HG03558 (cell line): Measurements from ENCODE around the gene CXCL10.
"Not testable (repeated sequence)": the region's sequence is repeated elsewhere in the genome, so short reads cannot be mapped to it uniquely, and the experiment has no call there.

Source experiments
- ATAC-seq: cut with Tn5 transposase; IDR thresholded peaks from one replicate; pipeline ENCODE4 v1.9.1; 2021; ENCODE audit warnings: moderate number of reproducible peaks; ENCODE audit not compliant: unreplicated experiment; ENCODE audit errors: extremely low read depth

Gene CXCL10

DNA sequence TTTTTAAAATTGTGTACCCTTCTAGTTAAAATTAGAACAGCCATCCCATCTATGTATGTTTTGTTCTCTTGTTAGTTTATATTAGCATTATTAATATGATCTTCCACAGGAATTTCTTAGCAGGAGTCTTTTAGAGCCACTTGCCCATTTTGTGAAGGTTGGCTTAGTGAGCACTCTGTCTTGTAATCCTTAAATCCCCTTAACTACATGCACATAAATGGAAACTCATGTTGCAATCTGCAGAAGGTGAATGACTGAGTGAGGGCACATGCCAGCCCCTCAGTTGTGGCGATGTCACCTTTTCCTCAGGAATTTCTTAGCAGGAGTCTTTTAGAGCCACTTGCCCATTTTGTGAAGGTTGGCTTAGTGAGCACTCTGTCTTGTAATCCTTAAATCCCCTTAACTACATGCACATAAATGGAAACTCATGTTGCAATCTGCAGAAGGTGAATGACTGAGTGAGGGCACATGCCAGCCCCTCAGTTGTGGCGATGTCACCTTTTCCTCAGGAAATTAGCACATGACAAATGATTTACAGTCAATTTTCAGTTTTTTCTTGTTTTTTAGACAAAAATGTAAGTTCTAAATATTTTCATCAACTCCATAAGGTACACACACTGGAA lies 24.7 kb downstream of the CXCL10 start:
- ATAC-seq: not testable (repeated sequence)

DNA sequence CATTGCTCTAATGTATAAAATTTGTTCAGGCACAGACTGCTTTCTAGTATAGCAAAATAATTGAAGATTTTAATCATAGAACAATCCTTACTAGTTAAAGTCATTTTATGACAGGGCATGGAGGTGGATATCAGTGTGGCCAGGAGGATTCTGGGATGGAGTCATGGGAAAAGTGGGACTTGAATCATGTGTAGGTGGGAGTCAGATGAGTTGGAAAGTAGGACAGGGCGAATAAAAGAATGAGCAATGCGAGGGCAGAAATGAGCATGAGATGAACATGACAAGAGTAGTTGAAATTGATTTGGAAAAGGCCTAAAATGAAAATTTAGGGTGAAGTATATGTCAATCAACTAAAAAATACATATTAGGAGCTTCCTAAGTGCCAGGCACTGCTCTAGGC lies 25.4 kb downstream of the CXCL10 start:
- ATAC-seq: no peak

DNA sequence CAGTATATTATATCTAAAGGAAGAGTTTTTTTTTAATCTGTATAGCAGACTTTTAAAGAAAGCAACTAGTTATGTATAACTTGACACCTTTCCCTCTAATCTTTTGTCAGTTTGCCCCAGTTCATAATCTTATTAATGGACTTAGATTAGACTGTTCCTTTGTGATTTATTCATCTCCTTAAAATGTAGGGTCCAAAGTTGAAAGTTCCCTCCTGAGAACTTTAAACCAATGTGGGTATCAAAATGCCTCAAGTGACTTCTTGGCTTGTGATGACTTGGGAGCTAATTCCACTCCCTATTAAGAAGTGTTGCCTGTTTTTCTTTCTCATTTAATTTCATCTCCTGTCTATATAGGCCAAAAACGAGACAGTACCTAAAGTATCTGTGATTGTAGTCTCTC lies 26.2 kb downstream of the CXCL10 start:
- no peak for ATAC-seq

DNA sequence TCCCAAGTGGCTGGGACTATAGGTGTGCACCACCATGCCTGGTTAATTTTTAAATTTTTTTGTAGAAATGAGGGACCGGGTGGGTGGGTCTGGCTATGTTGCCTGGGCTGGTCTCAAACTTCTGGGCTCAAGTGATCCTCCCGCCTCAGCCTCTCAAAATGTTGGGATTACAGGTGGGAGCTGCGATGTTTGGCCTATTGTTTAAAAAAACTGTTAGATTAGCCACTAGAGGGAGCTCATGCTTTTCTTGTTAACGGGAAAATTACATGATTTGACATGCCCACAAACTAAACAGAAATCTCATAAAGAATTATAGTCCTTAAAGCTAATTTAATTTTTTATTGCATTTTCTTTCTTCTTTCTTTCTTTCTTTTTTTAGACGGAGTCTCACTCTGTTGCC lies 27.6 kb downstream of the CXCL10 start:
- no peak for ATAC-seq

DNA sequence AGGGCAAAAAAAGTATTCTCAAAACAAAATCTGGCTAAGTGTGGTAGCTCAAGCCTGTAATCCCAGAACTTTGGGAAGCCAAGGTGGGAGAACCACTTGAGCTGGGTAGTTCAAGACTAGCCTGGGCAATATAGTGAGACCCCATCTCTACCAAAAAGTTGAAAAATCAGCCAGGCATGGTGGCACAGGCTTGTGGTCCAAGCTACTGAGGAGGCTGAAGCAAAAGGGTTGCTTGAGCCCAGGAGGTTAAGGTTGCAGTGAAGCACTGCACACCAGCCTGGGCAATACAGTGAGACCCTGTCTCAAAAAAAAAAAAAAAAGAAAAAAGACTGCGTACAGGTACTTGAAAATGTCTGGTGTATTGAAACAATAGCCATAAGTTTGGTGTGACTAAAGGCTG lies 30.8 kb downstream of the CXCL10 start:
- ATAC-seq: no peak

DNA sequence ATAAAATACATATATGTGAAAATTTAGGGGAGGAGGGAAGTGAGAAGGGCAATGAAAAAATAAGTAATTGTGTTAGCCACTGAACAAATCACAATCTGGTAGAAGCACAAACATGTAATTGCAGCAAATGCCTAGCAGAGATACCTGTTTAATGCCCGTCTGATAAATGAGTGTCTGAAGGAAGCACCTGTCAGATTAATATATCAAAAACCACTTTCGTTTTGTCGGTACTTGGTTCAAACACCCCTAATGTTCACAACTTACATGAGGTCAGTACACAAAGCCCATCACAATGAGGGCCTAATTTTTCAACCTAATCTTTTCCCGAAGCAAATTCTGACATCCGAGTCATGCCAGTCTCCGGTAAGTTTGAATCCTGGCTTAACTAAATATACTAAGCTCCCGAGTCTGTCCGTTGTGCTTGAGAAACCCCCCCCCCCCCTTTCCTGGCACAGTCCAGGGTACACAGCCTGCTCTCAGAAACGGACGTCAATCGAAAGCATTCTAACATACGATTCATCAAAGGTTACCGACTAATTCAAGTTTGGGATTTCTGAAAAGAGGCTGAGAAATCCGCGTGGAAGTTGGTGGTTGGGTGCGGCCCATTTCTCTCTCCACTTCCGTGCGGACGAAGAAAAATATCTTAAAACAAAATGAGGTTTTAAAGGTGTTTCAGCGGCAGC lies 33.3 kb downstream of the CXCL10 start:
- no peak for ATAC-seq

DNA sequence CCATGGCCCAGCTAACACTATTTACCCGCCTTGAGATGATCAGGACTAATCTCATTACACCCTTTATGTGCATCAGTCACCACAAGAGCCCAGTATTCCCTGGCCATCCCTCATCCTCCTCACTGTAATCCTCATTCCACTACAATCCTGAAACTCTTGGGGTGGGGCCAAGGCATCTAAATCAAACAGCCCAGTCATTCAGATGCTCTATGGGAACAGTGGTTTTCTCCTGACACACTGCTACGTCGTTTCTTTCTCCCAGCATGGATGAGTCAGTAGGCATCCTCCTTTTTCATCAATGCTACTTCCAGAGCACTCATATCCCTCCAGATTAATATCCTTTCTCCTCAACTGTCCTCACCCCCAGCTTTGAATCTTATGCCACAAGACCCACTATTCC lies 38.2 kb downstream of the CXCL10 start:
- no peak for ATAC-seq

DNA sequence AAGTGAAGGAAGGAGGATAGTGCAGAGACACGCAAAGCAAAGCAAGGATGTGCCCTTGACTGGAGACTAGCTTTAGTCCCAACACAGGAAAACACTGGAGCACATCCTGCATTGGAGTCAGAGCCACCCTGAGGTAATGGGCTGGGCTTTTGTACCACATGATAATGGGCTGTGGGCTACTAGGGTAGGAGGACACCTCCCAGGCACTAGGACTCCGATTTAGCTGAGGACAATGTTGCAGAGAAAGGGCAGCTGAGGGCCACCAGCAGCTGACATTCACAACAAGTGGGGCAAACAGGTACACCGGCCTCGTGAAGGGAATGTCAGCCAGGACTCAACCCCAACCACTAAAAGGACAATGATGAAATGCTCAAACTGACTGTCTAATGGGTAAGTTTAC lies 42.7 kb downstream of the CXCL10 start:
- no peak for ATAC-seq

DNA sequence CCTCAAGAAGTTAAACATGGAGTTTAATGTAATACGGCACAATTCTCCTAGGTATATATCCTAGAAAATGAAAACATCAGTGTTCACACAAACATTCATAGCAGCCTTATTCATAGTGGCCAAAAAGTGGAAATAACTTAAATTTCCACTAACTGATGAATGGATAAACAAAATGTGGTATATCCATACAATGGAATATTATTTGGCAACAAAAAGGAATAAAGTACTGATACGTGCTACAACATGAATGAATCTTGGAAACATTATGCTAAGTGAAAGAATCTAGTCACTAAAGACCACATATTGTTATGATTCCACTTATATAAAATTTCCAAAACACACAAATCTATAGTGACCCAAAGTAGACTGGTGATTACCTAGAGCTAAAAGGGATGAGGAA lies 47.1 kb downstream of the CXCL10 start:
- ATAC-seq: no peak

DNA sequence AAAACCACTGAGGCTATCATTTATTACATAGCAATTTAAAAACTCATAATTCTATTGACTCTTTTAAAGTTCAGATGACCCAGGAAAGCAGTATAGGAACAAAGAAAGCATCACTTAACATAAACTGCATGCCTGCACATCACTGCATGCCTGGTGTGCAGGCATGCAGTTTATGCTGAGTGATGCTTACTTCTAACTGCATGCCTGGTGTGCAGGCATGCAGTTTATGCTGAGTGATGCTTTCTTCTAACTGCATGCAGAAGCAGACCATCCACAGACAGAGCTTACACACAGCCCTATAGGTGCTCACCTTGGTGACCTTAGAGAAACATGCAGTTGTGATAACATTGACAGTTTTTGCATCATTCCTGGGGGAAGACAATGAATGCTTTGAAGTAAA lies 49.5 kb downstream of the CXCL10 start:
- ATAC-seq: no peak
